Gastrocnemius medialis (tissue), 4 donors: ENCODE results near the gene GPI.

Experiments used
- CTCF ChIP-seq, 5 experiments: fragments of 450-650 bp in 3 of 5; fragments of 200-600 bp in 2 of 5; sonication (generic) in 2 of 5; IDR thresholded peaks in 4 of 5; conservative IDR thresholded peaks in 1 of 5; 1 replicate in 4 of 5; 2 replicates in 1 of 5; pipeline ENCODE4 v1.5.1; 2016 to 2019; ENCODE audit warnings: antibody characterized with exemption in 5 of 5, mild to moderate bottlenecking in 3 of 5, moderate library complexity in 3 of 5
- POLR2A ChIP-seq, 2 donors: fragments of 450-650 bp; IDR thresholded peaks; one replicate each; pipeline ENCODE4 v1.6.1; 2017; ENCODE audit warnings: antibody characterized with exemption in 2 of 2, mild to moderate bottlenecking in 2 of 2, moderate library complexity in 2 of 2

- TF ChIP-seq POLR2A (IDR thresholded peaks at IDR 0.05) (no peak), CTCF (IDR thresholded peaks at IDR 0.05 in 4 of 5, conservative IDR thresholded peaks at IDR 0.05 in 1 of 5) (no peak)
Measured at GRCh38 chr19:34348899-34349487, 16.0 kb upstream of the GPI start.
